Stromal cell of bone marrow (primary cell): ENCODE data around the gene SFTPA2.
A peak's percentile ranks its signal among the peaks of the same experiment; 100 is the strongest.
"Not testable (repeated sequence)": the region's sequence is repeated elsewhere in the genome, so short reads cannot be mapped to it uniquely, and the experiment has no call there.

Experiments used
- DNase-seq: peaks from one replicate; pipeline ENCODE4 v3.0.0-alpha.2; 2012; ENCODE audit warnings: low read depth

The SFTPA2 gene

DNA sequence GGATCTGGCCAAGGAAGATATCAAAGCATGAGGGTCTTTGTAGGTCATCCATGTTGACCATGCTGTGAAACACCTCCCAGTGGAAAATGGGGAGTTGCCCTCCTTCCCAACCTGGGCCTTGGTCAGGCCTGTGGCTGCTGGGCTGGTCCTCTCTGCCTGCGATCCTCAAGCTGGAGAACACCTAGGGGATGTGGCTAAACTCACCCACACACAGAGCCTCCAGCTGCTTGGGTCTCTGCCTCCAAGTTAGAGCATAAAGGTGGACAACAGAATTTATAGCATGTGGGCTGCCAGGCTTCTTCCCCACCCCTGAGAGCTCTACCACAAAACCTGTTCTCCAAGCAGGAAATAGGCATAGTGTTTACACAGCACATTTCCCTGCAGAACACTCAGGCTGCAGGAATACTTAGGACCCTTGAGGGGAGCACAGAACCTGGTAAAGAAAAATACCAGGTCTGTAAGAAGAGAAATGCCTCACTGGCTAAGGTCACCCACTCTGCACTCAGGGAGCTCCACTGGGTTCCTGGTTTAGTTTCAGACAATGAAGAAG is at the start of gene SFTPA2:
Gene SFTPA2 (minus strand): TSS at position 248 of the 550 bp plus-strand sequence. CDS start 924 bp downstream, outside the sequence.
- DNase-seq = no peak

DNA sequence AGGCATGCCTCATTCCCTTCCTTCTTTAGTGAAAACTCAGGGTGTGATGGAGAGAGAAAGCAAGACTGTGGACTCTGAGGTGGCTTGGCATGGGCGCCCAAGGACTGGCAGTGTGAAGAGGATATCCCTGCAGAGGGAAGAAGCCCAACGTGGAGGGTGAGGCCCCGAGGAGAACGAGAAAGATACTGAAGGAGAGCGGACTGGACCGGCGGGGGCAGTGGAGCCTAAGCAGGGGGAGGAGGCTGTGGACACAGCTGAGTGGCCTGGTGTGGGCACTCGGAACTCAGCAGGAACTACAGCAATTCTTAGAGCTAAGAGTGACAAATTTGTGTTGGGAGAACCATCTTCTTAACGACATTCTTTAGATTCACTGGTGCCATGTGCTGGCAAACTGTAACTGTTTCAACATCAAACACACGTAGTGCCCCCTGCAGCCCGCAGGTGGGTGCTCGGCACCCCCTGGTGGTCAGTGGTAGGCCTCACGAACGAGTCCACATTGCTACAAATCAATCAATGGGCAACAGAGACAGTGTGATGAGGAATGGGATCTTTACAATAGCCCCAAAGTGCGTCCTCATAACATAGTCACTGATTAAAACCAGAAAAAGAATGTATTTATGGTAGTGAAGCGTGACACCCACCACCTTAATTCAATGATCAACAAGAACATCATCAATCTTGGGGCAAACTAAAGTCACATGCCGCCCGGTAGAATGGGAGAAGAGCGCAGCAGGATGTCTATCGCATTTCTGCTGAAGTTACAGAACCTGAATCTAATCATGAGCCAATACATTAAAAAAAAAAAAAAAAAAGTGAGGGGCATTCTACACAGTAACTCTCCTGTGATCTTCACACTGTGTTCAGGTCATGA is 48.5 kb upstream of the SFTPA2 start:
- no peak for DNase-seq

DNA sequence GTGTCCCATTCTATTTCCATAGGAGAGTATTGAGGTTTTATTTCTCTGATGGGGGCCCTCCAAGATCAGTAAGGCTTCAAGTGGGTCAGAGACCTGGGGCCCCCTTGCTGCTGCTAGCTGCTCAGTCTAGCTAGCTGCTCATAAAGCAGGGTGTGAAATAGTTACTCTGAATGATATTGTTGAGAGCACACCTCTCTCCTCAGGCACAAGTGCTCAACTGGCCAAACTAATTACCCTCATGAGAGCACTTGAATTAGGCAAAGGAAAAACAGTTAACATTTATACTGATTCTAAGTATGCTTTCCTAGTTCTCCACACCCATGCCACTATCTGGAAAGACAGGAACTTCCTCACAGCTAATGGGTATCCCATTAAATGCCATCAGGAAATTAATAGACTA is 45.1 kb upstream of the SFTPA2 start:
- no peak for DNase-seq

DNA sequence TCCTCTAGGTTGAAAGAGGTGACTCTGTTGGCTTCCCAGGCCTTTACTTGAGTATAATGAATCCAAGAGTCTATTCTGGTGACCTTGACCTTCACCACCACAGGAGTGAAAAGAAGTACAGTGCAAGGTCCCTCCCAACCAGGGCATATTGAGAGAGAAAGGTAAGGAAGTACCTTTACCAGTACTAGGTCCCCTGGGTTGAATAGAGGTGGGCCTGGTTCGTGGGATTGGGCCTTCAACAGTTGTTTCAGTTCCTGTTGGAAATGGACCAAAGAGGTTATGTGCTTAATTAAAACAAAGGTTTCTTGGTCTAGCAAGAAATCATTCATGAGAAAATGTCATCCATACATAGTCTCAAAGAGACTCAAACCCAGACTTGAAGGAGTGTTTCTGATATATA is 44.1 kb upstream of the SFTPA2 start:
- DNase-seq = no peak

DNA sequence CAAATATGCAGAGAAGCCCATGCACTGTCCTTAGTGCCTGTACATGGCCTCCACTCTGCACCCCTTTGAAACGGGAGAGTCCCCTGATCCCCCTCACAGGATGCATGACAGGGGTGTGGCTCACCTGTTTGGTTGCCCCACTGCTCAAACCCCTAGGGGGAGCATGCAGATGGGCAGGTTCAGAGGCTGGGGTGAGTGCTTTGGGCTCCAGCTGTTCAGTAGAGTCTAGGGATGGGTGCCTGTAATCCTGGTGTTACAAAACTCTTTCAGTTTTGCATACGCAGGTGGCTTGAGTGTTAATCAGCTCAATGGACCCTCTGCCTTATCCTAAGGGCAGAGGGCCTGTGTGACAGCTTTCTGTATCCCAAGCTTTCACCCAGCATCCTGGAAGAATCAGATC is 42.7 kb upstream of the SFTPA2 start:
- DNase-seq = no peak

DNA sequence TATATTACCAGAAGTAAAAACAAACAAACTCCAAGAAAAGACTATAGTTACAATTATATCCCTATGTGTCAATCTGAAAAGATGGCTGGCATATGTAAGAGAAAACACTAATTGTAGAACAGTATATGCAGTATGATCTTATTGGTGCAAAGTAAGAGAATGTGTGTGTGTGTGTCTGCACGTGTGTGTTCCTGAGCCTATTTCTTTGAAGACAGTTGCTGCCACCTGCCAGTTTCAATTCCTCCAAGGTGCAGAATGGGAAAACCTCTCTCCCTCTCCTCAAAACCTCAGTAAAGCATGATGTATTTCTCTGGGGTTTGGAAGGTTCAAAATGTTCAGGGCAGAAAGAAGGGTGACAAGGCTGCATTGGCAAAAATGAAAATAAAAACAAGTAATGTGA is 41.7 kb upstream of the SFTPA2 start:
- no peak for DNase-seq

DNA sequence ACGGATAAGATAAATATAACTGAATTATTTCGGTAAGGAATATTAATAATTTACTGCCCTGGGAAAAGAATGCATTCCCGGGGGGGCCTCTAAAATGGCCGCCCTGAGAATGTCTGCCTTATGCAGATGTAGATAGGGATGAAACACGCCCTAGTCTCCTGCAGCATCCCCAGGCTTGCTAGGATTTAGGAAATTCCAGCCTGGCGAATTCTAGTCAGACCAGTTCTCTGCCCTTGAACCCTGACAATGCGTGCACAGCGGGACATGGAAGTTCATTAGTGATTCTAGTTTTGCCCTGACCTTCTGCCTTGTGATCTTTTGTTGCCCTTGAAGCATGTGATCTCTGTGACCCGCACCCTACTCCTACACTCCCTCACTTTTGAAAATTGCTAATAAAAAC is 39.4 kb upstream of the SFTPA2 start:
- not testable (repeated sequence) for DNase-seq

DNA sequence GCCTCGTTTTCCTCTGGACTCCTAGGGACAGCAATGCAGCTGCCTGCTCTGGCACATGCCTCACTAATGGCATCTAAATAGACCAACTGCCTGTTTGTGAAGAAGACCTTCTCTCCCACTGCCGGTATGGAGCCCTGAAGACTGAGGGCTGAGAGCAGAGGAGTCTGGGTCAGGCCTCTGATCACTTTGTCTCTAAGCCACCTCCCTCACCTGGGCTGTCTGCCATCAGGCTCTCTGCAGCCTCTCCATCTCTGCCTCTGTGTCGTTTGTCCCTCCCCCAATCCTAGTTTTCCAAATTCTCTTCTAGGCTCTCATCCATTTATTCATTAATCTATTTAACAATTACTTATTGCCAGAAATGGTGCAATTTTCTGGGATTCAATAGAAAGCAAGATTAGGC is 35.3 kb upstream of the SFTPA2 start:
- DNase-seq = no peak

DNA sequence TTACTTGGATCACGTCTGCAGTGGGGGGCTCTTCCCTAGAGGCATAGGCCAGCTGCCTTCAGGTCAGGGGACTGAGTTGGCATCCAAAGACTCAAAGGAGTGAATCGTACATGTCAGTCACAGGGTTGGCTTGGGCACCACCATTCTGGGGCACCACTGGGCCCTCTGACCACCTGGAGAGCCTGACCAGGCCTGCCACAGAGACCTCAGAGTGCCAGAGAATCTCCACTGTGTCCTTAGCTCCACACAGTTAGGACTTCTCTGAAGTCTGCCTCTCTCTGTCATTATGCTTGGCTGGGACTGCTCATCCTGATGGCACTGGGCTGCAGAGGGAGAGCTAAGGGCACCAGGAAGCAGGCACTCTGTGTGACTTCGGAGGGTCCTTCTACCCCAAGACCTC is 34.4 kb upstream of the SFTPA2 start:
- DNase-seq = not testable (repeated sequence)

DNA sequence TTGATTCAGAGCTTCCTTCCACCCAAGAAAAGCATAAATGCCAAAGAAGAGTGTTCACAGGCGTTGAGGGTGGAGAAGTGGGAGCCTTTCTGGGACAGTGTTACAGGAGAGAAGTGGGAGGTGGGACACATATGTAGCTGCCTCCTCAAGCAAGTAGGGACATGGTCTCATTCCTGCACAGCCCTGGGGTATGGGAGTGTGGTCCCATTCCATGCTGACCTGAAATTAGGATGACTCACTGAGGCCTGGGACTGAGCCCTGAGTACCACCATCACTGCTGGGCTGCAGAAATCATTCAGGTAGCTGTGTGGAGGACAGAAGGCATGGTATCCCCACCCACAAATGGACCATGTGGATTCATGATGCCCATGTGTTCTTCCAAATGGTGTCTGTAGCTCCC is 33.2 kb upstream of the SFTPA2 start:
- DNase-seq = no peak

DNA sequence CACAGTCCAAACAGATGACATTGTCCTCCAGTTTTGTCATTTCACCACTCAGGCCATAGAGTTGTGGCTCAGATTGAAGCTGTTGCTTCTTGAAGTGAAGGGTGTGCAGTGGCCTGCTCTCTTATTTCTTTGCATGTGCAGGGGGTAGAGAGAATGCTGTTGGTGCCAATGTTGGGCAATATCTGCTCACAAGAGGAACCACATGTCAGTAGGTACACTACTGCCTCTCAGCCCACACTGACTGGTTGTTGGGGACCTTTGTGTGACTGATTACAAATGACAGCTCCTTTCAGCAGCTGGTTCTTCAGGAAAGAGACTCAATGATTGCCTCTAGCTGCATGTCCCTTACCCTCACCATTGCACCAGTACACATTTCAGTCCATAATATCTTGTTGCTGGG is 28.6 kb upstream of the SFTPA2 start:
- no peak for DNase-seq

DNA sequence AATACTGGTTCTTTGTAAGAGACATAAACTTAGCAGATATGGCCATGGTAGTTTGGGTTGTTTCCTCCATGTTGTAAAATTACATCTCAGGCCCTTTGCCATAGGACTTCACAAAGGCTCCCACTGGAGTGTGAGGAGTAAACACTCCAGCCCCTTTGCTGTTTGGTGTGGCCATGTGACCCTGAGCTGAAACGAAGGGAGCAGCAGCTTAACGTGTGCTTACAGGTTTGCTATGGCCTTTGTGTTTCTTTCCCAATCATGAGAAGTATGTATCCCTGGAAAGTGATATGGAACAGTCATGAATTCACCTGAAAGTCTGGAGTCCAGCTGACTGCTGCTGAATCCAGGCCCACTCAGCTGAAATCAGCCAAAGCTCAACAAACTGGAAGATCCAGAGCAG is 26.7 kb upstream of the SFTPA2 start:
- DNase-seq = no peak

DNA sequence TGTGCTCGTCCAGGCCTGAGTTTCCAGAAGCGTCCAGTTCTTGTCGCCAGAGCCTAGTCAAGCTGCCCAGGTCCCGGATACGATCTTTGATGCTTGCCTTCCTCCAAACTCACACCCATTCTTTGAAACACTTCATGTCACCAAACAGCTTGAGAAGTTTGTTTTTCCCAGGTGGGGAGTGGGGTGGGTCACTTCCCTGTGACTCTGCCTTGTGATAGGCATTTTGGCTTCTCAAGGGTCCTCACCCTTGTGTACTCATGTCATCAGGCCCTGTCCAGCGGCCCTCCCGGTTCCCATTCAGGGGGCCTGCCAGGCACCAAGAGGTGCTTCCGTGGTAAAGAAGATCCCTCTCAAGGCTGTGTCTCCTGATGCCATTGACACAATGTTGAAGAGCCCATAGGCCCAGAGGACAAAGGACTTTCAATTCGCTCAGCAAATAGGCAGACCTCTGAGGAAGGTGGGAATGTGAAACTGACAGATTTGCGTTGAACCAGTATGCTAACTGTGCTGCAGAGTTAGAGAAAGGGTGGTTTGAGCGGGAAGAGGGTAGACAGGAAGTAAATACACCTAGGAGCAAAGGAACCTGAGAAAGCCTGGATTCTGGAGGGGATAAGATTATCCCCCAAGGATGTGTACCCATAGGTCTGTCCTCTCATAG is 25.8 kb upstream of the SFTPA2 start:
- DNase-seq = no peak

DNA sequence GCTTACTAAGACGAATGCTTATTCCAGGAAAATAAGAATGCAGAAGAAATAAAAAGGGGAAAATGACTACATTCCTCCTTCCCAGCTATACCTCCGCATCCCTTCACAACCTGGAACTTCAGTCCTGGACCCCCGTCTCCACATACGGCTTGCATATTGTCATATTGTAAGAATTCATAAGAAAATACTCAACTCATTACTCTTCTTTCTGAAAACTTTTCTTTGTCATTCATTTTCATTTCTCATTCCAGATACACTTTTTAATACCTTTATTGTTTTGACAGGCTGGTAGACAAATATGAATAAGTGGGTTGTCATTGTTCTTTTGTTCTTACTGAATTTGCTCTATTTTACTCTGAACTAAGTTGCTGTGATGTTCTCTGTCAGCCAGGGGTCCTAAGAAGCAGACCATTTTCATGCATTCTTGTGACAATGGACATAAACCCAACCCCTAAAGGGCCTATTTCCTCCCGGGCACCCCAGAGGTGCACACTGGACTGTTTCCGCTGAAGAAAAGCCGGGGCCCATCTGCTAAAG is 23.3 kb upstream of the SFTPA2 start:
- no peak for DNase-seq

DNA sequence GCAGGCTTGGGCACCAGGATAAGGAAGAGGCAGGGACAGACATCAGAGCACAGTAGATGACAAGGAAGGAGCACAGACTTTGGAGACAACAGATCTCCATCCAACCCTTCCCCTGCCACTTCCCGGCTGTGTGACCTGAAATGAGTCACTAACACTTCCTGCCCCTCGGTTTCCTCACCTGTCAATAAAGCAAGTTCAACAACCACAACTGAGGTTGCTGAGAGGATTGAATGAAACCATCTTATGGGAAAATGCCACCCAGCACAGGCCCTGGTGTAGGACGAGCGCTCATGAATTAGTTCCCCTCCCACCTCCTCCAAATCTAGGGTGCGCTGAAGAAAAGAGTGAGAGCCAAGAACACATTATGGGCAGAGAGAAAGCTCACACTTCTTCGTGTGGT is 22.7 kb upstream of the SFTPA2 start:
- not testable (repeated sequence) for DNase-seq

DNA sequence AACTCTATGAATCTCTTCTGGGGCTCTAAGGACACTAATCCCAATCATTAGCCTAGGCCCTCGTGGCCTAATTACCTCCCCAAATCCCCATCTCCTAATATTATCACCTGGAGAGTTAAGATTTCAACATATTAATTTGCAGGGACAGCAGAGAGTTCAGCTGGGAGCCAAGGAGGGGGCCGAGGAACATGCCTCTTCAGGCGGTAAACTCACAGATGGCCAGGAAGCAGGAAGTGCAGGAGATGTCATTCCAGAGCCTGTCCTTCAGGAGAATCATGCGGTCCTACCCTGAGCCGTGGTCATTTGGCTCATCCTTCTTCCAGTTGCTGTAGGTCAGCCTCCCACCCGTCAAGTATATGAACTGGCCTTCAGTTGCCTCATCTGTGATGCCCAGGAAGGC is 21.9 kb upstream of the SFTPA2 start:
- no peak for DNase-seq

DNA sequence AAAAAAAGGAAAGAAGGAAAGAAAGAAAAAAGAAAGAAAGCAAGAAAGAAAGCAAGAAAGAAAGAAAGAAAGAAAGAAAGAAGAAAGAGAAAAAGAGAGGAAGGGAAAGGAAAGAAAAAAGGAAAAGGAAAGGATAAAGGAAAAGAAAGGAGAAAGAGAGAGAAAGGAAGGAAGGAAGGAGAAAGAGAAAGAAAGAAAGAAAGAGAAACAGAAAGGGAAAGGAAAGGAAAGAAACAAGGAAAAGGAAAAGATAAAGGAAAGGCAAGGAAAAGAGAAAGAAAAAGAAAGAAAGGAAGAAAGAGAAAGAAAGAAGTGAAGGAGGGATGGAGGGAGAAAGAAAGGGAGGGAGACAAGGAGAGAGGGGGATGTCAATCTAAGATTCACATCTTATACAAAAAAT is 20.8 kb upstream of the SFTPA2 start:
- no peak for DNase-seq

DNA sequence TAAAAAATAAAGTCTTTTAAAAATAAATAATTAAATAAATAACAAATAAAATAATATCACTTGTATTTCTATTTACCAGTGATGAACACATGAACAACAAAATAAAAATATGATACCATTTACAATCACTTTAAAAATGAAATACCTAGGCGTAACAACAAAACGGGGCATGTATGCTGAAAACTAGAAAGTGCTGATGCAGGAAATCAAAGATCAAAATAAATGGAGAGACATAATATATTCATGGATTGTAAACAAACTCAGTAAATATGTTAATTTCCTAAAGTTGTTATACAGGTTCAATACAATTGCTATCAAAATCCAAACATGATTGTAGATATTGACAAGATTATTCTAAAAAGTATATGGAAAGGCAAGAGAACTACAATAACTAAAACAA is 19.2 kb upstream of the SFTPA2 start:
- no peak for DNase-seq

DNA sequence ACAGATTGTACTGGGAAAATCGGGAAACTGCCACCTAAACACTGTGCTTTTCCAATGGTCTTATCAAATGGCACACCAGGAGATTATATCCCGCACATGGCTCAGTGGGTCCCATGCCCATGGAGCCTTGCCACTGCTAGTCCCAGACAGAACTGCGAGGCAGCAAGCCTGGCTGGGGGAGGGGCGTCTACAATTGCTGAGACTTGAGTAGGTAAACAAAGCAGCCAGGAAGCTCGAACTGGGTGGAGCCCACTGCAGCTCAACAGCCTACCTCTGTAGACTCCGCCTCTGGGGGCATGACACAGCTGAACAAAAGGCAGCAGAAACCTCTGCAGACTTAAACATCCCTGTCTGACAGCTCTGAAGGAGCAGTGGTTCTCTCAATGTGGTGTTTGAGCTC is 10.4 kb upstream of the SFTPA2 start:
- not testable (repeated sequence) for DNase-seq

DNA sequence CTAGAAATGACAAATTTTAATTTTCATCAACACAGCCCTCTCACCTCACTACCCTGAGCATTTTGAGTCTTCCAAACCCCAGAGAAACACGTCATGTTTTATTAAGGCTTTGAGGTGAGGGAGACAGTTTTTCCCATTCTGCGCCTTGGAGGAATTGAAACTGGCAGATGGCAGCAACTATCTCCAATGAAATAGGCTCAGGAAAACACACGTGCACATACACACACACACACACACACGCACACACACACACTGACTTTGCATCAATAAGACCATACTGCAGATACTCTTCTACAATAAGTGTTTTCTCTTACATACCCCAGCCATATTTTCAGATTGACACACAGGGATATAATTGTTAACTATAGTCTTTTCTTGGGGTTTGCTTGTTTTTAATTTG is 3.2 kb upstream of the SFTPA2 start:
- DNase-seq = no peak

DNA sequence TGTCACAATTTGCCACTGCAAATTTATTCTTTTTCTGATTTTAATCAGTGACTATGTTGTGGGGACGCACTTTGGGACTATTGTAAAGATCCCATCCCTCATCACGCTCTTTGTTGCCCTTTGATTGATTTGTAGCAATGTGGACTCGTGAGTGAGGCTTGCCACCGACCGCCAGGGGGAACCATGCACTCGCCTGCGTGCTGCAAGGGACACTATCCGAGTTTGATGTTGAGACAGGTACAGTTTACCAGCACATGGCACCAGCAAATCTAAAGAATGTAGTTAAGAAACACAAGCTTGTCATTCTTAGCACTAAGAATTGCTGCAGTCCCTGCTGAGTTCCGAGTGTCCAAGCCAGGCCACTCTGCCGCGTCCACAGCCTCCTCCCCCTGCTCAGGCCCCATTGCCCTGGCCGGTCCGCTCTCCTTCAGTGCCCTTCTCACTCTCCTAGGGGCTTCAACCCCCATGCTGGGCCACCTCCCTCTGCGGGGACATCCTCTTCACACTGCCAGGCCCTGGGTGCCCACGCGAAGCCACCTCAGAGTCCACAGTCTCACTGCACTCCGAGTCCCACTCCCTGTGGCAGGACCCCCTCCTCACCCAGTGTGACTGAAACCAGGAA is 2.0 kb upstream of the SFTPA2 start:
- peak; percentile 35 for DNase-seq

DNA sequence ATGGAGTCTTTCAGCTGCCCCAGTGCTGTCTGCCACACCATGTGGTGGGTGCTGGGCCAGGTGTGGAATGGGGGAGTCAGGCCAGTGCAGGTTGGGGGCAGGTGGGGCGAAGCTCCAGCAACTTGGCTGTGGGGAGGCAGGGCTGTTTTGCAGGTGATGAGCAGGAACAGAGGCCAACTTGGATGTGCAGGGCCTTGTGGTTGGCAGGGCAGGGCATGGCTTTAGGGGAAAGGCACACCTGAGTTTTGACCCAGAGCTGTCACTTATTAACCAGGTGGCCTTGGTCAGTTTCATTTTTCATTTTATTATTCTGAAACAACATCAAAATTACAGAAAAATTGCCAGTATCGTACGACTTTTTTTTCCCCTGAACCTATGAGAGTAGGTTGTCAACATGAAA is 1.1 kb upstream of the SFTPA2 start:
- DNase-seq = no peak

DNA sequence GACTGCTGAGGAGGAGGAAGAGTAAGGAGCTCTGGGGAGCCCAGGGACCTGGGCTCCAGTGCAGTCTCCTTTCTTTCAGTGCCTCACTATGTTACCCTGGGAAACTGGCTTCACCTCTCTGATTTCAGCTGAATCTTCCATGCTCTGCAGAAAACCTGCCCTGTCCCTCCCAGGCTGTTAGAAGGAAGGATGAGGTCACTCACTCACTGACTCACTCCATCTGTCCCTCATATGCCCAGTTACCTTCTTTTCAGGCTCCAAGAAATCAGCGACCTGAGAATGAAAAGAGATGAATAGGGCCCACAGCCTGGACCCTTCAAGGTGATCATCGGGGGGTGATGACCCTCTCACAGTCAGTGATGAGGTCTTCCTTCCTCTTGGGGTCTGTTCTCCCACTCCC is 481 bp downstream of the SFTPA2 start:
- DNase-seq = peak; percentile 7
